Thoracic aorta (tissue), 2 donors: ENCODE measurements around the gene LYSMD1. TPM values are rescaled to one million over a fixed set of nuclear protein-coding genes. Genes with fewer than 3 reads are reported as not detected.

Source experiments
- ATAC-seq: fragments of 150-250 bp; one replicate; pipeline ENCODE4 v1.8.0; 2017; ENCODE audit warnings: low read depth; ENCODE audit not compliant: insufficient number of reproducible peaks, low FRiP score
- DNase-seq: peaks from one replicate; pipeline ENCODE4 v3.0.0-alpha.2; 2020; ENCODE audit warnings: low spot score
- H3K27ac ChIP-seq, 2 donors: fragments of 200-600 bp; sonication (generic); 1 replicate in 1 of 2; 2 replicates in 1 of 2; pipeline ENCODE4 v1.5.1; 2016; ENCODE audit warnings: mild to moderate bottlenecking in 2 of 2, moderate library complexity in 2 of 2
- H3K27me3 ChIP-seq: fragments of 200-600 bp; sonication (generic); replicated peaks from 2 replicates; pipeline ENCODE4 v1.6.0; 2016; ENCODE audit warnings: mild to moderate bottlenecking; ENCODE audit not compliant: insufficient read depth
- H3K36me3 ChIP-seq: fragments of 200-600 bp; sonication (generic); one replicate; pipeline ENCODE4 v1.5.1; 2016
- H3K4me1 ChIP-seq, 2 donors: fragments of 200-600 bp; sonication (generic); 1 replicate in 1 of 2; 2 replicates in 1 of 2; pipeline versions ENCODE4 v1.5.1 to v1.6.0; 2016; ENCODE audit warnings: low read depth in 2 of 2, mild to moderate bottlenecking in 1 of 2; ENCODE audit not compliant: control insufficient read depth in 1 of 2
- H3K4me3 ChIP-seq: fragments of 200-600 bp; sonication (generic); 2 replicates; pipeline ENCODE4 v1.5.1; 2016; ENCODE audit warnings: mild to moderate bottlenecking
- H3K9me3 ChIP-seq: fragments of 200-600 bp; sonication (generic); 2 replicates; pipeline ENCODE4 v1.5.1; 2016
- CTCF ChIP-seq: fragments of 200-600 bp; sonication (generic); IDR thresholded peaks from one replicate; pipeline ENCODE4 v1.5.1; 2019; ENCODE audit warnings: antibody characterized with exemption
- total RNA-seq, 2 donors: library from RNA; depleted of rRNA; stranded (reverse); fragments of >200 nt; gene quantifications; one replicate each; pipeline versions ENCODE4 v1.1.0 to v1.2.3, GENCODE V29; 2016

Gene LYSMD1
- total RNA-seq, 2 donors from 2014 or later, result 5.6 to 8.7 TPM

- Histone ChIP-seq H3K27ac (no peak overlapping the region), H3K4me3 (no peak overlapping the region), H3K9me3 (no peaks in the 10 kb centered on the region), H3K4me1 (no peaks in the 10 kb centered on the region), H3K36me3 (peaks cover 5% of the 10 kb centered on the region), H3K27me3 (no peaks in the 10 kb centered on the region)
- TF ChIP-seq CTCF, result no peak
- ATAC-seq (no peak), DNase-seq (no peak)
Observed at GRCh38 chr1:151135433-151136385, 30.0 kb downstream of the LYSMD1 start.

- TF ChIP-seq CTCF, result no peak
- no peaks in the 10 kb centered on the region for H3K4me1 ChIP-seq
- no peak for DNase-seq
- H3K9me3 ChIP-seq, result no peaks in the 10 kb centered on the region
- no peak overlapping the region for H3K4me3 ChIP-seq
- peaks cover 5% of the 10 kb centered on the region for H3K36me3 ChIP-seq
- H3K27me3 ChIP-seq, result no peaks in the 10 kb centered on the region
- ATAC-seq, result no peak
- H3K27ac ChIP-seq, result no peak overlapping the region
Observed at GRCh38 chr1:151134991-151135390, 30.7 kb downstream of the LYSMD1 start.

GRCh38 chr1:151134396-151134795 is 31.3 kb downstream of the LYSMD1 start:
- no peak for ATAC-seq
- Histone ChIP-seq H3K9me3 (no peaks in the 10 kb centered on the region), H3K27me3 (no peaks in the 10 kb centered on the region), H3K27ac (no peak overlapping the region), H3K4me3 (no peak overlapping the region), H3K36me3 (peaks cover 5% of the 10 kb centered on the region), H3K4me1 (no peaks in the 10 kb centered on the region)
- no peak for TF ChIP-seq CTCF
- no peak for DNase-seq

GRCh38 chr1:151133018-151133806 is 32.5 kb downstream of the LYSMD1 start:
- DNase-seq (no peak), ATAC-seq (no peak)
- H3K36me3 ChIP-seq, result peaks cover 5% of the 10 kb centered on the region
- no peaks in the 10 kb centered on the region for H3K9me3 ChIP-seq
- no peak for TF ChIP-seq CTCF
- no peak overlapping the region for H3K4me3 ChIP-seq
- no peaks in the 10 kb centered on the region for H3K4me1 ChIP-seq
- no peak overlapping the region for H3K27ac ChIP-seq
- H3K27me3 ChIP-seq, result no peaks in the 10 kb centered on the region
